Breast epithelium (tissue), 3 donors: ENCODE measurements around the gene INS.

Experiments used
- CTCF ChIP-seq, 3 donors: fragments of 450-650 bp; IDR thresholded peaks; one replicate each; pipeline ENCODE4 v1.5.1; 2016 to 2017; ENCODE audit warnings: antibody characterized with exemption in 3 of 3, mild to moderate bottlenecking in 3 of 3, moderate library complexity in 3 of 3
- POLR2AphosphoS5 ChIP-seq, 3 donors: sonication (generic); formaldehyde crosslinking; IDR thresholded peaks; one replicate each; pipeline ENCODE4 v1.6.1; 2017; ENCODE audit warnings: antibody characterized with exemption in 3 of 3

GRCh38 chr11:2195756-2196088 is 34.7 kb upstream of the INS start:
- TF ChIP-seq CTCF (IDR thresholded peaks at IDR 0.05) (no peak), POLR2AphosphoS5 (IDR thresholded peaks at IDR 0.05) (no peak)
